ENCODE measurements around the gene SYT14. TPM values are rescaled to one million over a fixed set of nuclear protein-coding genes. Genes with fewer than 3 reads are reported as not detected.
"Not testable (repeated sequence)": the region's sequence is repeated elsewhere in the genome, so short reads cannot be mapped to it uniquely, and the experiment has no call there.

SYT14 gene
- total RNA-seq, 1 experiment from 2014 or later, result not detected

GRCh38 chr1:210085359-210085758 is 147.3 kb downstream of the SYT14 start:
- H3K79me2 ChIP-seq (ENCODE audit: low read length), result no peaks in the 10 kb centered on the region
- H3K36me3 ChIP-seq (ENCODE audit: insufficient read depth, low read length), result no peaks in the 10 kb centered on the region
- no peak overlapping the region for H2AFZ ChIP-seq (ENCODE audit: low read length)
- H3K4me2 ChIP-seq (ENCODE audit: low read depth, low read length, poor library complexity, severe bottlenecking), result no peak overlapping the region
- no peak overlapping the region for H3K9ac ChIP-seq (ENCODE audit: low read length)
- no peaks in the 10 kb centered on the region for H4K20me1 ChIP-seq (ENCODE audit: insufficient read depth, low read depth, low read length)
- H3K4me1 ChIP-seq (ENCODE audit: low read length), result no peaks in the 10 kb centered on the region
- no peaks in the 10 kb centered on the region for H3K9me2 ChIP-seq (replicated peaks; ENCODE audit: insufficient read depth, low read length)
- DNase-seq, result no peak
- H3K9me3 ChIP-seq (ENCODE audit: low read length), result no peaks in the 10 kb centered on the region
- no peak overlapping the region for H3K4me3 ChIP-seq (ENCODE audit: low read length)
- H3K27me3 ChIP-seq (ENCODE audit: low read length), result no peaks in the 10 kb centered on the region
- H3K27ac ChIP-seq (ENCODE audit: low read length), result no peak overlapping the region

DNA sequence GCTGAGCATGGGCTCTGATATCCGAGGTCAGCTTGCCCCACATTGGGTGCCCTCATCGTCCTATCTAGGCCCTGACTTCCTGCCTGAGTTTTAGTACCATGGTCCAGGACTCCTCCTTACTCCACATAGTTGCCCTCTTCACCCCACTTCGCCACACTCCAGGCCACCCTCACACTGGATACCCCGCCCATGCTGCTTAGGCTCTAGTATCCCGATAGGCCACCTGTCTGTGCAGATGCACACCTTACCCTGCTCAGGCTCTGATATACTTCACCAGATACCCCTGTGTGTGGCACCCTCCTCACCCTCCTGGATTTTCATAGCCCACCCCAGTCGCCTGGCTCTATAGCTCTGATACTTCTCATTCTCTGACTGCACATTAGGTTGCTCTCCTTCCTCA is 149.0 kb downstream of the SYT14 start:
- Histone ChIP-seq H3K4me3 (ENCODE audit: low read length) (no peak overlapping the region), H3K27ac (ENCODE audit: low read length) (no peak overlapping the region), H3K4me1 (ENCODE audit: low read length) (no peaks in the 10 kb centered on the region), H4K20me1 (ENCODE audit: insufficient read depth, low read depth, low read length) (no peaks in the 10 kb centered on the region), H3K4me2 (ENCODE audit: low read depth, low read length, poor library complexity, severe bottlenecking) (no peak overlapping the region), H3K9ac (ENCODE audit: low read length) (no peak overlapping the region), H3K79me2 (ENCODE audit: low read length) (no peaks in the 10 kb centered on the region), H3K9me2 (replicated peaks; ENCODE audit: insufficient read depth, low read length) (no peaks in the 10 kb centered on the region), H2AFZ (ENCODE audit: low read length) (no peak overlapping the region), H3K27me3 (ENCODE audit: low read length) (no peaks in the 10 kb centered on the region), H3K36me3 (ENCODE audit: insufficient read depth, low read length) (no peaks in the 10 kb centered on the region), H3K9me3 (ENCODE audit: low read length) (no peaks in the 10 kb centered on the region)
- DNase-seq, result no peak

GRCh38 chr1:210089855-210090254 is 151.8 kb downstream of the SYT14 start:
- Histone ChIP-seq H3K27ac (ENCODE audit: low read length) (no peak overlapping the region), H4K20me1 (ENCODE audit: insufficient read depth, low read depth, low read length) (no peaks in the 10 kb centered on the region), H3K4me2 (ENCODE audit: low read depth, low read length, poor library complexity, severe bottlenecking) (no peak overlapping the region), H3K4me3 (ENCODE audit: low read length) (no peak overlapping the region), H2AFZ (ENCODE audit: low read length) (no peak overlapping the region), H3K9me2 (replicated peaks; ENCODE audit: insufficient read depth, low read length) (no peaks in the 10 kb centered on the region), H3K9ac (ENCODE audit: low read length) (no peak overlapping the region), H3K9me3 (ENCODE audit: low read length) (no peaks in the 10 kb centered on the region), H3K36me3 (ENCODE audit: insufficient read depth, low read length) (no peaks in the 10 kb centered on the region), H3K27me3 (ENCODE audit: low read length) (no peaks in the 10 kb centered on the region), H3K79me2 (ENCODE audit: low read length) (no peaks in the 10 kb centered on the region), H3K4me1 (ENCODE audit: low read length) (no peaks in the 10 kb centered on the region)
- peak; percentile 42 for DNase-seq

- H3K4me2 ChIP-seq (ENCODE audit: low read depth, low read length, poor library complexity, severe bottlenecking), result no peak overlapping the region
- H3K9ac ChIP-seq (ENCODE audit: low read length), result no peak overlapping the region
- H3K36me3 ChIP-seq (ENCODE audit: insufficient read depth, low read length), result no peaks in the 10 kb centered on the region
- no peaks in the 10 kb centered on the region for H4K20me1 ChIP-seq (ENCODE audit: insufficient read depth, low read depth, low read length)
- H3K79me2 ChIP-seq (ENCODE audit: low read length), result no peaks in the 10 kb centered on the region
- H3K27me3 ChIP-seq (ENCODE audit: low read length), result no peaks in the 10 kb centered on the region
- H3K4me1 ChIP-seq (ENCODE audit: low read length), result no peaks in the 10 kb centered on the region
- no peak overlapping the region for H3K4me3 ChIP-seq (ENCODE audit: low read length)
- no peak overlapping the region for H3K27ac ChIP-seq (ENCODE audit: low read length)
- H3K9me3 ChIP-seq (ENCODE audit: low read length), result no peaks in the 10 kb centered on the region
- no peak overlapping the region for H2AFZ ChIP-seq (ENCODE audit: low read length)
- no peak for DNase-seq
- no peaks in the 10 kb centered on the region for H3K9me2 ChIP-seq (replicated peaks; ENCODE audit: insufficient read depth, low read length)
Measured at GRCh38 chr1:210092366-210092765, 154.3 kb downstream of the SYT14 start.

- Histone ChIP-seq H4K20me1 (ENCODE audit: insufficient read depth, low read depth, low read length) (no peaks in the 10 kb centered on the region), H3K79me2 (ENCODE audit: low read length) (no peaks in the 10 kb centered on the region), H3K9me2 (replicated peaks; ENCODE audit: insufficient read depth, low read length) (no peaks in the 10 kb centered on the region), H3K9ac (ENCODE audit: low read length) (no peak overlapping the region), H3K27me3 (ENCODE audit: low read length) (no peaks in the 10 kb centered on the region), H3K9me3 (ENCODE audit: low read length) (no peaks in the 10 kb centered on the region), H2AFZ (ENCODE audit: low read length) (no peak overlapping the region), H3K27ac (ENCODE audit: low read length) (no peak overlapping the region), H3K4me1 (ENCODE audit: low read length) (no peaks in the 10 kb centered on the region), H3K4me3 (ENCODE audit: low read length) (no peak overlapping the region), H3K36me3 (ENCODE audit: insufficient read depth, low read length) (no peaks in the 10 kb centered on the region), H3K4me2 (ENCODE audit: low read depth, low read length, poor library complexity, severe bottlenecking) (no peak overlapping the region)
- DNase-seq, result no peak
Measured at GRCh38 chr1:210093461-210093860, 155.4 kb downstream of the SYT14 start.

DNA sequence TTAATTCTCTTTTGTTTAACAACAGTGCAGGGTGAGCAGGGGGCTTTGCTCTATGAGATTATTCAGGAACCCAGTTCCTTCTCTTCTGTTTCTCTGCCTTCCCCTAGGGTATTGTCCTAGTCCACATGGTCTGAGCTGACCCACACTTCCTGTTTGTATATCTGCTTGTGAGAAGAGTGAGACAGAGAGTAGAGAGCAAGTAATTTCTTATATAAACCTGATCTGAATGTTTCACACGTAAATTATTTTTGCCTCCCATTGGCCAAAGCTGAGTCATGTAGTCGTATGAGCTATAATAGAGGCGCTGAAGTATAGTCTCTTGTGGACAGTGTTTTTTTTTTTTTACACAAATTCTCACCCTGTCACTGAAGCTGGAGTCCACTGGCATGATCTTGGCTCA is 160.3 kb downstream of the SYT14 start:
- no peak for DNase-seq
- Histone ChIP-seq H3K9me2 (replicated peaks; ENCODE audit: insufficient read depth, low read length) (no peaks in the 10 kb centered on the region), H3K4me3 (ENCODE audit: low read length) (no peak overlapping the region), H3K27me3 (ENCODE audit: low read length) (no peaks in the 10 kb centered on the region), H3K9me3 (ENCODE audit: low read length) (no peaks in the 10 kb centered on the region), H4K20me1 (ENCODE audit: insufficient read depth, low read depth, low read length) (no peaks in the 10 kb centered on the region), H3K36me3 (ENCODE audit: insufficient read depth, low read length) (no peaks in the 10 kb centered on the region), H3K79me2 (ENCODE audit: low read length) (no peaks in the 10 kb centered on the region), H3K27ac (ENCODE audit: low read length) (no peak overlapping the region), H3K9ac (ENCODE audit: low read length) (no peak overlapping the region), H3K4me1 (ENCODE audit: low read length) (no peaks in the 10 kb centered on the region), H2AFZ (ENCODE audit: low read length) (no peak overlapping the region), H3K4me2 (ENCODE audit: low read depth, low read length, poor library complexity, severe bottlenecking) (no peak overlapping the region)

DNA sequence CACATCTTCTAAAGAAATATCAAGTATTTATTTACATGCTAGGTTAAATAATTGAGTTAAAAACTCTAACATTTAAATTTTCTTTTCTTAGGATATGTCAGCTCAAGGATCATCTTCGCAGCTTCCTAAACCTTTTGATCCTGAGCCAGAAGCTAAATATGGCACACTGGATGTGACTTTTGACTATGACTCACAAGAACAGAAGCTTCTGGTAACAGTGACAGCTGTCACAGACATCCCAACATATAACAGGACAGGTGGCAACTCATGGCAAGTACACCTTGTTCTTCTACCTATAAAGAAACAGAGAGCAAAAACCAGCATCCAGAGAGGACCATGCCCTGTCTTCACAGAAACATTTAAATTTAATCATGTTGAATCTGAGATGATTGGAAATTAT is 161.9 kb downstream of the SYT14 start:
- no peaks in the 10 kb centered on the region for H3K36me3 ChIP-seq (ENCODE audit: insufficient read depth, low read length)

DNA sequence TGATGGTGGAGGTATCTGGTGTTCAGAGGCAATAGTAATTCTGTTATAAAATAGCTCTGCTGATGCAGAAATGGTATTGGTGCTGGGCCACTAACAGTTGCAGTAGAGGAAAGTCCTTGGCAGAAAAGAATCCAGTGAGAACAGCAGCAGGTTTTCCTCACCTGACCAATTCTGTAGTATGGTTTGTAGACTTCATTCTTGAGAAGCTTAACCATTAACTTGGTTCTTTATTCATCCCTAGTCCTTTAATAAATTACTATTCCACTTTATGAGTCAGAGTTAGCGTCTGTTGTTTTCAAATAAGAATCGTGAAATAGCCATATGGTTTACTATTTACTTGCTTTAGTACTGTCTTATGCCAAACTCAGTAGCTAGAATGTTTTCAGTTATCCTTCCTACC is 166.1 kb downstream of the SYT14 start:
- Histone ChIP-seq H3K27ac (ENCODE audit: low read length) (no peak overlapping the region), H4K20me1 (ENCODE audit: insufficient read depth, low read depth, low read length) (no peaks in the 10 kb centered on the region), H3K4me3 (ENCODE audit: low read length) (no peak overlapping the region), H3K4me1 (ENCODE audit: low read length) (no peaks in the 10 kb centered on the region), H3K36me3 (ENCODE audit: insufficient read depth, low read length) (no peaks in the 10 kb centered on the region), H3K9me3 (ENCODE audit: low read length) (no peaks in the 10 kb centered on the region), H3K27me3 (ENCODE audit: low read length) (no peaks in the 10 kb centered on the region), H3K79me2 (ENCODE audit: low read length) (no peaks in the 10 kb centered on the region), H2AFZ (ENCODE audit: low read length) (no peak overlapping the region), H3K9ac (ENCODE audit: low read length) (no peak overlapping the region), H3K9me2 (replicated peaks; ENCODE audit: insufficient read depth, low read length) (no peaks in the 10 kb centered on the region), H3K4me2 (ENCODE audit: low read depth, low read length, poor library complexity, severe bottlenecking) (no peak overlapping the region)
- DNase-seq, result no peak

More for the DNA sequence above, 161.9 kb downstream of the SYT14 start:
- no peaks in the 10 kb centered on the region for H4K20me1 ChIP-seq (ENCODE audit: insufficient read depth, low read depth, low read length)
- H3K4me3 ChIP-seq (ENCODE audit: low read length), result no peak overlapping the region
- no peaks in the 10 kb centered on the region for H3K79me2 ChIP-seq (ENCODE audit: low read length)
- H3K27me3 ChIP-seq (ENCODE audit: low read length), result no peaks in the 10 kb centered on the region
- no peaks in the 10 kb centered on the region for H3K9me3 ChIP-seq (ENCODE audit: low read length)
- DNase-seq, result no peak
- no peak overlapping the region for H3K27ac ChIP-seq (ENCODE audit: low read length)
- no peak overlapping the region for H2AFZ ChIP-seq (ENCODE audit: low read length)
- H3K4me2 ChIP-seq (ENCODE audit: low read depth, low read length, poor library complexity, severe bottlenecking), result no peak overlapping the region
- H3K4me1 ChIP-seq (ENCODE audit: low read length), result no peaks in the 10 kb centered on the region
- no peaks in the 10 kb centered on the region for H3K9me2 ChIP-seq (replicated peaks; ENCODE audit: insufficient read depth, low read length)
- no peak overlapping the region for H3K9ac ChIP-seq (ENCODE audit: low read length)

- not testable (repeated sequence) for H3K9ac ChIP-seq (ENCODE audit: low read length); H3K4me3 ChIP-seq (ENCODE audit: low read length); H3K36me3 ChIP-seq (ENCODE audit: insufficient read depth, low read length); H3K79me2 ChIP-seq (ENCODE audit: low read length); H2AFZ ChIP-seq (ENCODE audit: low read length); H3K4me2 ChIP-seq (ENCODE audit: low read depth, low read length, poor library complexity, severe bottlenecking); H3K27me3 ChIP-seq (ENCODE audit: low read length); H3K9me2 ChIP-seq (replicated peaks; ENCODE audit: insufficient read depth, low read length); H4K20me1 ChIP-seq (ENCODE audit: insufficient read depth, low read depth, low read length); DNase-seq; H3K4me1 ChIP-seq (ENCODE audit: low read length); H3K9me3 ChIP-seq (ENCODE audit: low read length); H3K27ac ChIP-seq (ENCODE audit: low read length)
Measured at GRCh38 chr1:210112906-210113305, 174.9 kb downstream of the SYT14 start.
